ENCODE results near the gene LTA4H. TPM values are rescaled to one million over a fixed set of nuclear protein-coding genes. Genes with fewer than 3 reads are reported as not detected.
"Not testable (repeated sequence)": the region's sequence is repeated elsewhere in the genome, so short reads cannot be mapped to it uniquely, and the experiment has no call there.

Gene LTA4H
- polyA plus RNA-seq, 1 experiment, result 93.6 TPM

- TF ChIP-seq CTCF (IDR thresholded peaks at IDR 0.05; ENCODE audit: low read depth, low read length), result no peak
- Histone ChIP-seq H3K4me3 (ENCODE audit: low read depth, low read length) (no peak overlapping the region), H3K9me3 (ENCODE audit: control insufficient read depth, insufficient read depth, low read length) (no peaks in the 10 kb centered on the region), H3K27ac (ENCODE audit: low read depth, low read length) (no peak overlapping the region), H3K27me3 (ENCODE audit: control insufficient read depth, insufficient read depth, low read length) (peaks cover 21% of the 10 kb centered on the region)
- ChIA-PET CTCF (no interaction called here), POLR2A (no interaction called here)
- no peak for DNase-seq (ENCODE audit: low read depth, low spot score)
Observed at GRCh38 chr12:96070670-96071279, 35.4 kb upstream of the LTA4H start.

- Histone ChIP-seq H3K9me3 (ENCODE audit: control insufficient read depth, insufficient read depth, low read length) (no peaks in the 10 kb centered on the region), H3K27ac (ENCODE audit: low read depth, low read length) (no peak overlapping the region), H3K4me3 (ENCODE audit: low read depth, low read length) (no peak overlapping the region), H3K27me3 (ENCODE audit: control insufficient read depth, insufficient read depth, low read length) (peaks cover 19% of the 10 kb centered on the region)
- POLR2A ChIA-PET, result no interaction called here
- DNase-seq (ENCODE audit: low read depth, low spot score), result no peak
- CTCF ChIA-PET, result interaction anchor here (1.8 kb wide), 1 partner anchor 145 kb away, joined by 4 read pairs; no protein-coding TSS in a partner anchor
- TF ChIP-seq CTCF (IDR thresholded peaks at IDR 0.05; ENCODE audit: low read depth, low read length), result no peak
Observed at GRCh38 chr12:96069511-96070231, 34.3 kb upstream of the LTA4H start.

- no peak overlapping the region for H3K27ac ChIP-seq (ENCODE audit: low read depth, low read length)
- no peak for TF ChIP-seq CTCF (IDR thresholded peaks at IDR 0.05; ENCODE audit: low read depth, low read length)
- no peak for DNase-seq (ENCODE audit: low read depth, low spot score)
- CTCF ChIA-PET, result interaction anchor here (1.8 to 2.2 kb wide), 2 partner anchors 146 to 448 kb away, joined by 4 to 9 read pairs; no protein-coding TSS in a partner anchor
- POLR2A ChIA-PET, result interaction anchor here (0.5 kb wide), 1 partner anchor 190 kb away, joined by 3 read pairs; no protein-coding TSS in a partner anchor
- H3K9me3 ChIP-seq (ENCODE audit: control insufficient read depth, insufficient read depth, low read length), result no peaks in the 10 kb centered on the region
- H3K4me3 ChIP-seq (ENCODE audit: low read depth, low read length), result no peak overlapping the region
- peaks cover 15% of the 10 kb centered on the region for H3K27me3 ChIP-seq (ENCODE audit: control insufficient read depth, insufficient read depth, low read length)
Observed at GRCh38 chr12:96068636-96069035, 33.2 kb upstream of the LTA4H start.

- CTCF ChIA-PET, result interaction anchor here (0.7 to 2.2 kb wide), 5 partner anchors 70 to 449 kb away, joined by 3 to 24 read pairs (median 4); no protein-coding TSS in a partner anchor
- Histone ChIP-seq H3K4me3 (ENCODE audit: low read depth, low read length) (no peak overlapping the region), H3K27ac (ENCODE audit: low read depth, low read length) (no peak overlapping the region), H3K27me3 (ENCODE audit: control insufficient read depth, insufficient read depth, low read length) (peaks cover 13% of the 10 kb centered on the region), H3K9me3 (ENCODE audit: control insufficient read depth, insufficient read depth, low read length) (no peaks in the 10 kb centered on the region)
- DNase-seq (ENCODE audit: low read depth, low spot score), result no peak
- no peak for TF ChIP-seq CTCF (IDR thresholded peaks at IDR 0.05; ENCODE audit: low read depth, low read length)
- POLR2A ChIA-PET, result no interaction called here
Observed at GRCh38 chr12:96068111-96068510, 32.7 kb upstream of the LTA4H start.

GRCh38 chr12:96065776-96066175 is 30.4 kb upstream of the LTA4H start:
- not testable (repeated sequence) for H3K9me3 ChIP-seq (ENCODE audit: control insufficient read depth, insufficient read depth, low read length); H3K27ac ChIP-seq (ENCODE audit: low read depth, low read length); DNase-seq (ENCODE audit: low read depth, low spot score)

More at GRCh38 chr12:96065776-96066175, 30.4 kb upstream of the LTA4H start:
- CTCF ChIA-PET, result interaction anchor here (0.6 to 1.2 kb wide), 3 partner anchors 133 to 451 kb away, joined by 3 to 11 read pairs (median 6); no protein-coding TSS in a partner anchor
- POLR2A ChIA-PET; H3K4me3 ChIP-seq (ENCODE audit: low read depth, low read length); H3K27me3 ChIP-seq (ENCODE audit: control insufficient read depth, insufficient read depth, low read length): not testable (repeated sequence)

All from AG04450 (cell line).